SHP77 treated with DMSO at 0.1 percent for 48 hours (cell line): ENCODE results near the gene TECPR2.

Source experiments
- DNase-seq: peaks from one replicate; lab custom pipeline; 2025; lab: John Stamatoyannopoulos, UW

Gene TECPR2

GRCh38 chr14:102374264-102374663, 11.5 kb downstream of the TECPR2 start:
- no peak for DNase-seq

- DNase-seq = no peak
Measured at GRCh38 chr14:102375119-102375518, 12.4 kb downstream of the TECPR2 start.

GRCh38 chr14:102377696-102378095, 15.0 kb downstream of the TECPR2 start:
- no peak for DNase-seq

- DNase-seq = no peak
Measured at GRCh38 chr14:102378830-102379229, 16.1 kb downstream of the TECPR2 start.

- no peak for DNase-seq
Measured at GRCh38 chr14:102387086-102387485, 24.3 kb downstream of the TECPR2 start.

- no peak for DNase-seq
Measured at GRCh38 chr14:102389246-102389645, 26.5 kb downstream of the TECPR2 start.

GRCh38 chr14:102390064-102390855, 27.5 kb downstream of the TECPR2 start:
- DNase-seq = no peak

GRCh38 chr14:102392506-102392905, 29.8 kb downstream of the TECPR2 start:
- DNase-seq = no peak

GRCh38 chr14:102394717-102395375, 32.1 kb downstream of the TECPR2 start:
- DNase-seq = no peak

GRCh38 chr14:102396521-102396920, 33.8 kb downstream of the TECPR2 start:
- DNase-seq = no peak

- DNase-seq = no peak
Measured at GRCh38 chr14:102403028-102403427, 40.3 kb downstream of the TECPR2 start.

GRCh38 chr14:102407258-102407657, 44.5 kb downstream of the TECPR2 start:
- no peak for DNase-seq

- no peak for DNase-seq
Measured at GRCh38 chr14:102408724-102409123, 46.0 kb downstream of the TECPR2 start.

GRCh38 chr14:102415671-102416070, 52.9 kb downstream of the TECPR2 start:
- DNase-seq = no peak

GRCh38 chr14:102417001-102417431, 54.3 kb downstream of the TECPR2 start:
- DNase-seq = no peak

GRCh38 chr14:102417646-102418045, 54.9 kb downstream of the TECPR2 start:
- no peak for DNase-seq

GRCh38 chr14:102418169-102418852, 55.6 kb downstream of the TECPR2 start:
- DNase-seq = no peak

- DNase-seq = no peak
Measured at GRCh38 chr14:102418853-102419240, 56.1 kb downstream of the TECPR2 start.

GRCh38 chr14:102419276-102419675, 56.5 kb downstream of the TECPR2 start:
- no peak for DNase-seq

GRCh38 chr14:102419716-102420115, 57.0 kb downstream of the TECPR2 start:
- DNase-seq = no peak

- no peak for DNase-seq
Measured at GRCh38 chr14:102421411-102422057, 58.8 kb downstream of the TECPR2 start.

GRCh38 chr14:102424520-102424919, 61.8 kb downstream of the TECPR2 start:
- DNase-seq = no peak
